Ammon's horn (tissue), 1 donor: ENCODE data around the gene LRRC63.
"Not testable (repeated sequence)": the region's sequence is repeated elsewhere in the genome, so short reads cannot be mapped to it uniquely, and the experiment has no call there.

Experiments
- DNase-seq: peaks from one replicate; pipeline ENCODE4 v3.0.0-alpha.2; 2016; ENCODE audit warnings: low spot score

The LRRC63 gene, protein sequence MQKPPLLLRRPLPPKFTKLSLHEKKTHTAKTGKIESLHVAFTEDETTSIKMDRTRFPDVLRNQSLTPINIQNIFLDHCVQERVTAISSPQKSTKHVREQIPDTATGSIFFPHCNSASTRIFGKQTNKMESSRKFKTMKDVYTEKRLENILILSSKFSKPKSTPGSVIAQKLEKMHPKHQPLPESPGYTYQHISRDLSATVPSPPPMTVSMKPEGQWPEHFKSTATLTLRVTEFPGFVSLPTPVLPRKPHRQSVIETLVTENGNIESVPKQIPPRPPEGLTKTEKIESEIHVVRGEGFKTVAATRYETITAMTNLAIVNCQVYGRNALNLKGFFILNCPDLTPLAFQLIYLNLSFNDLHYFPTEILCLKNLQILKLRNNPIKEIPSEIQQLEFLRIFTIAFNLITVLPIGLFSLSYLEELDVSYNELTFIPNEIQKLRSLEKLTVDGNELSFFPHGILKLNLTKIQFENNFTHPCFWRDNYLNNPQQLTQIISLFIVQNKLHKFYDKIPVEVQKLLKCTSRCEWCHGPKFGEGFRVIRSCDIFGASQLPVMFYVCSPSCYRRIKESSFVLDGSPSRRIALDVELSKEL

DNA sequence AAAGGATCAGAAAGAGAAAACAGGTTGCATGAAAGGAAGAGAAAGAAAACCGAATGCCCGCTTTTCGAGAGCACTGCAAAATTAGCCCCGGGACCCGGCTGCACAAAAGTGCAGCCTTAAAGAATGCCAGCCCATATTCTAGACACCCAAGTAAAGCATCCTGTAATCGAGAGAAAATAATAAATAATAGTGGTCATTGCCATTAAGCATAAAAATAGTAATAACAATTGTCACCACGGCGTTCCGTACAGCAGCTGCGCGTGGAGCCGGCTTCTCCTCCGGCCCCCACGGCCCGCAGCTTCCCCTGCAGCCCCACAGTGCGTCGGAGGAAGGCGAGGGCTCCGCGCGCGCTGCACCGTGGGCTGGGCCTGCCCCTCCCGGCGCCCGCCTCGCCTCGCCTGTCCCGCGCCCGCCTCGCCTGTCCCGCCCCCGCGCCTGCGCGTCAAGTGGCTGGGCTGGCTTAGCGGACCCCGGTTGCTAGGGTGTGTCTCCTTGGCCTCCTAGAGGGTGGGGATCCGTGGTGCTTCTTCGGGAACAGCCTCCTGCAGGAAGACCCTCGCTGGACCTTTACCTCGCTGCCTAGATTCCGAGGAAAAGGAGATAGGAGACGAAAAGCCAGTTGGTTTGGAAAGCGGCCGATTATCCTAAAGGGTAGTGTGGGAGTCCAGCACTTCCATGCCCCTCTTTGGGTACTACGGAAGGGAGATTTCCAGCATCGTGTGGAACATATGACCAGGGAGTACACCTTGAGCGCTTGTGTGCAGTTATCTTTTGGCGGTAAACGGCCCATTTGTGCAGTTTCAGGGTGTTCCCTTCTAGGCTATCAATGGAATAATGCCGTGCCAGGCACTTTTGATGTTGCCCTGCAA is at the start of gene LRRC63:
Gene LRRC63 (plus strand): TSS at position 446 of the 869 bp plus-strand sequence. CDS start 1,107 bp downstream, outside the sequence.
- DNase-seq: peak; percentile 93

DNA sequence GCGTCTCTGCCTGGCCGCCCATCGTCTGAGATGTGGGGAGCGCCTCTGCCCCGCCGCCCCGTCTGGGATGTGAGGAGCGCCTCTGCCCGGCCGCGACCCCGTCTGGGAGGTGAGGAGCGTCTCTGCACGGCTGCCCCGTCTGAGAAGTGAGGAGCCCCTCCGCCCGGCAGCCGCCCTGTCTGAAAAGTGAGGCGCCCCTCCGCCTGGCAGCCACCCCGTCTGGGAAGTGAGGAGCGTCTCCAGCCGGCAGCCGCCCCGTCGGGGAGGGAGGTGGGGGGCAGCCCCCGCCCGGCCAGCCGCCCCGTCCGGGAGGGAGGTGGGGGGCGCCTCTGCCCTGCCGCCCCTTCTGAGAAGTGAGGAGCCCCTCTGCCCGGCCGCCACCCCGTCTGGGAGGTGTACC is 49.0 kb upstream of the LRRC63 start:
- not testable (repeated sequence) for DNase-seq

DNA sequence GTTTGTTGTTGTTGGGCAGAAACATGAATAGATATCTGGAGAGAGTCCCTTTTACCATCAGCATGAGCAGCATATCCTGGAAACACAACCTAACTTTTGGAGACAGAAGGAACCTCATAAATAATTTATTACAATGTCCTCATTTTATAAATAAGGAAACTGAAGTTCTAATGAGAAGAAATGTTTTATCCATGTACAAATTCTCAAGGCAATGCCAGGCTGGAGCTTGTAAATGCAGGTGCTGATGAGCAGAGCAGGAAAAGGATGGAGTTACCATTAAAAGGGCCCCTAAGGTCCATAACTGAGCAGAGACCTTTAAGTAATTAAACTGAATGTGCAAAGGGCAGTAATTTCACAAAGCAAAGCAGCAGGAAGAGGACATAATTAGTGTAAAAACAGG is 47.1 kb upstream of the LRRC63 start:
- DNase-seq: no peak

DNA sequence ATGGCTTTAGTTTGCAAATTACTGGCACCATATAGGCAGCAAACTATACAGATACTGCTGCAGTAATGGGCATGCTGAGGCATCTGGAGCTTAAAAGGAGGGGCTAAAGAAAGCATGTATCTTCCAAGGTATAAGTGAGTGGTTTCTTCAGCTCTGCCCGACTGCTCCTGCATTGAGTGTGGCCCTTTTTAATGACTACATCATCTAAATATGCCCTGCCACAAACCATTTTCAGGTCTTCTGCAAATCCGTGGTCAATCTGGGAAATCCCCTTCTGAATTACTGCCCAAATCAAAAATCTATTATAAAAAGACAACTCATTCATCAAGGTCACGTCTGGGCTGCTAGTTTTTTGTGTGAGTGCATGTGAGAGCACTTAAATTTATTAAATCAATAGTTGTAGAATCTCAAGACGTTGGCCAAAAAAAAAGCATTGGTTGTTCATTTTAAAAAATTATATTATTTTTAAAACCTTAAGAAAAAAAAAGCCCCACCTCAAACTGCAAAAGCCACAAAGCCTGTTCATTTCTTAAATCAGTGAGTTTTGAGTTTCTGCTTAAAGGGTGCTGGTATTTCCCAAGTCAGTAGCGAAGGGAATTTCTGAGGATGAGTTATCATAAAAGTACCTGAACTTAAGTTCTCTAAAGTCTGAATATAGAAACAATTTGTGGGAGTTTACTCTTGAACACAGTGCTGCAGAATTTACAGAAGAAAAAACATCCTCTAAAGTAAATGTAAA is 46.1 kb upstream of the LRRC63 start:
- no peak for DNase-seq

DNA sequence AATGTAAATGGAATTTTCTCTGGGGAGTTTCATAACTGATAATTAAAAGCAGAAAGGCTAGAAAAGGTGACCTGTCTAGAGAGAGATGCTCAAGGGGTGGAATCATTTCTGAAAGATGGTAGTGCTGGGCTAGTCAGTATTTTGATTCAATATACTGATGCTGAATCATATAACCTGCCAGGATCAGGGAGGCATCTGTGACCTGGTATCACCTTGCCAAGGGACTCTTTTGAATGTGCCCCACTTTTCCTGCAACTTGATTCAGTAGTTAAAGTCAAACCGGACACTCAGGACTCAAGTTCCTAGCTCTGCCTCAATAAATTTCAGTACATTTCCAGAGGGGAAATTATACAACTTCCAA is 45.5 kb upstream of the LRRC63 start:
- DNase-seq: no peak

DNA sequence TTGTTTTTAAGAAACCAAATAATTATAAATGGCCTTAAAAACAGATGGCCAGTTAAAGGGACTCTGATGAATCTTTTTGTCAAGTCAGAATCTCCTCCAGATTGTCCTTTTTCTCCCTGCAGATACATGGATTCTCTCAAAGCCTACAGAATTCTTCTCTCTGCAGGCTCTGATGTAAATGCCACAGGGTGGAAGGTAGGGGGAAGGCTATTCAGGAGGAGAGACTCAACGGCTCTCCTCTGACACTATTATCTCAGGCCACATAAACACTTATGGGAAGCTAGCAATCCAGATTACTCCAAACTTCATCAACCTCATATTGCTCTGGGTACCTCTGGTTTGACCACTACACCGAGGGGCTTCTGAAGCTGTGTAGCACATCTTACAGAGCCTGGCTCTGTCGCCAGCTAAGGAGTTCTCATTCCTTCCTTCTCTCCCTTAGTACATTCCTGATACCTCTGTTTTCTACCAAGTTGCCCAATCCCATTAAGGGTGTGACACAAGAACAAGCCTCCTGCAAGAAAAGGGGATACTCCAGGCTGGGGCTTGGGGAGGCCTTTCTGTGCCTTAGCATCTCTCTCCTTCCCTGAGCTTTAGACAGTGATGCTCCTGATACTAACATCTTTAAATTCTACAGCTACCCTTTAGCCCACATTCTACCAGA is 44.6 kb upstream of the LRRC63 start:
- DNase-seq: no peak

DNA sequence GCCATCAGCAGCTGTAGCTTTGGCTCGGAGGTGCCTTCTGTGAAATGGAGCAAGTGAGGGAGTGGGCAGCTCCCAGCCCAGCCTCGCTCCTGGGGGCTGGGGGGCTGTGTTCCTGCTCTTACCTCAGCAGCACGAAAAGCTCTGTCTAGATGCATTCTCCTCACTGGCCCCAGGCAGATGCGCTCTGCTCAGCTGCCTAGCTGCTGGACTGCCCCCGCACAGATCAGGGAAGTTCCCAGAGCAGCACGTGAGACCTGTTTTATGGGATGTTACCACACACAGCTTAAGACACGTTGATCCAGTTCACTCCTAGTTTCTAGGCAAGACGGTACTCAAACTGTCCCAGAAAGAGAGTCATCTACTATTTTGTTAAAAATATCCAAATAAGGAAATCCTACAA is 43.4 kb upstream of the LRRC63 start:
- DNase-seq: no peak

DNA sequence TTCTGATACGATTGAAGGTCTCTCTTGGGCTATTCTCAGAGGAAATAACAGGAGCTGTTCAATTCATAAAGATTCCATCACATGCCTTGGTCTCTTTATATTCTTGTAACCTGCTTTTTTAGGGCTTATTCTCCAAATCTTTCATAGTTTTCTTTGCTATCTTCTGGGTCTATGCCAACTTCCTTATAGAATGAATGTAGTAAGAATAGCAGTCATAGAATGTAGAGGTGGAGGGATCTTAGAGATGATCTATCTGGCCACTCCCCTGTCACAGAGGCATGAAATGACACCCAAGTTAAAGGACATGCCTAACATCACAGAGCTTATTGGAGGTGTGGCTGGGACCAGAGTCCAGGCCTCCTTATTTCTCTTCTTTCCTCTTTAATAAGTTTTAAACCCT is 42.9 kb upstream of the LRRC63 start:
- no peak for DNase-seq

DNA sequence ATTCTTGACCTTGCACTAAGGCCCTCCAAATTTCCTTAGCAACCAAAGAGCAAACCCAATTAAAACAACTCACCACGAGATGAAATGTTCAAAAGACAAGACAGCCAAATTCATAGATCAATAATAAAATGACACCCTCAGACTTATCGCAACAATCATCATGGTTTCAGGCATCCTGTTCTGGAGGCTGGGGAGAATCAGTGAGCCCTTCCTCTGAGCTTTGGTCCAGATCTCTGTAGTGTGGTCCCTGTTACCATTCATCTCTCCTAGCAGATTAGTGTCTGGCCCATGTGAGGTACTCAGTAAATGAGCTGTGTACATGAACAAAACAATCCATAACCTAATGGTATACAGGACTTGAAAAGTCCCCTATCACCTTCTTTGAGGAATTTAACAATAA is 42.0 kb upstream of the LRRC63 start:
- DNase-seq: no peak

DNA sequence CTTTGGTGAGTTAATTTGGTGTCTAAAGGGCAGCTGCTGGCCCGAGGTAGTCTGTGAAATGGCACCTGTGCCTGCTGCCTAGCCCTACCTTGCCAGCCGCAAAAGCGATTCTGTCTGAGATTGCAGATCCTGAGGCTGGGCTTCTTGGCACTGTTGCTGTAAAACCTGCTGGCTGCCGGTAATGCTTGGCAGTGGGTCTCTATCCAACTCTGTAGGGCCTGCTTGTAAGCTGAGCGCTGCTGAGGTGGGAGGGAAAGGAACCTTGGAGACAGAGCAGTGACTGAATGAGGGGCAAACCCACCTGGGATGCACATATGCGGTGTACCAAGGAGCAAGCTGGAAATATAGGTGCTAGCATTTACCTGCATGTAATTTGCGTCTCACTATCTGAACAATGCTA is 41.5 kb upstream of the LRRC63 start:
- no peak for DNase-seq

DNA sequence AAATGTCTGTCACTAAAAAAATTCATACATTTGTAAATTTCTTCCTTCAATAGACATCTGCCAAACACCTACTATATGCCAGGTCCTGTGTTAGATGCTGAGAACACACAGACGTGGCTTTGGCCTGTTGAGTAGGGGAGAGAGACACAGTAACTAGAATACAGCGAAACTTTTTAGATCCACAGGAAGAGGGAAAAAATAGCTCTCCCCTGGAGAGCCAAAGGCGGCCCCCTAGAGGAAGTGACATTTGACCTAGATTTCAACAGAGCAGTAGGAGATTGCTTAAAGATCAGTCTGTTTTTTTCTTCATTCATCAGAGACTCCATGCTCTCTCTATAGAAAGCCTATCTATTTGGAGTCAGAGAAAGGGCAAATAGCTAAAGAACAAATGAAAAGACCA is 41.0 kb upstream of the LRRC63 start:
- no peak for DNase-seq

DNA sequence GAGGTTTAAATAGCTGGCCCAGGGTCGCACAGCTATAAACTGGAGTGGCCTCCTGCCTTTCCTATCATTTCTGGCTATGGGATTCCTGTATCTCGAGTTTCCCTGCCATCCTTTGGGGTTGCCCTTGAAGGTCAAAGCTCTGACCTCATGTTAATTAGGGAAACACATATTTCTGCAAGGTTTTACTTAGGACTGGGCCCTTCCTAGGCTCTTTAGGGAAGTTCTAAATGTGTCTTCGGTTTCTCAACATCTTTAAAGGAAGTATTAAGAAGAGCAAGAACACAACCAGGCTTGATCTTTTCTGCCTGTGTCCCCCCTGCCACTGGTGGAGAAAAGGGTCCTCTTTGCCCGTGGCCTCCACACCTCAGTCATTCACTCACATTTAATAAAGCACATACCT is 40.5 kb upstream of the LRRC63 start:
- no peak for DNase-seq

DNA sequence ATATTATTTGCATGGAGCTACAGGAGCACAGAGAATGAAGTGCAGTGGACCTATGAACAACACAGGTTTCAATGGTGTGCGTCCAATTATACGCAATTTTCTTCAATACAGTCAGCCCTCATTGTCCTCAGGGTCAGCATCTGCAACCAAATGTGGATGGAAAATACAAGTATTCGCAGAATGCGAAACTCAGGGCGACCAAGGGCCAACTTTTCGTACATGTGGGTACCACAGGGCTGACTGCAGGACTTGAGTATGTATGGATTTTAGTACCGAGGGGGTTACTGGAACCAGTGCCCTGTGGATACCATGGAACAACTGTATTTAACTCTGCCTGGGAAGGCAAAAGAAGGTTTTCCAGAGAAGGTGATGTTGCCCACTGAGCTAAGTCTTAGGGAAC is 40.0 kb upstream of the LRRC63 start:
- DNase-seq: no peak

DNA sequence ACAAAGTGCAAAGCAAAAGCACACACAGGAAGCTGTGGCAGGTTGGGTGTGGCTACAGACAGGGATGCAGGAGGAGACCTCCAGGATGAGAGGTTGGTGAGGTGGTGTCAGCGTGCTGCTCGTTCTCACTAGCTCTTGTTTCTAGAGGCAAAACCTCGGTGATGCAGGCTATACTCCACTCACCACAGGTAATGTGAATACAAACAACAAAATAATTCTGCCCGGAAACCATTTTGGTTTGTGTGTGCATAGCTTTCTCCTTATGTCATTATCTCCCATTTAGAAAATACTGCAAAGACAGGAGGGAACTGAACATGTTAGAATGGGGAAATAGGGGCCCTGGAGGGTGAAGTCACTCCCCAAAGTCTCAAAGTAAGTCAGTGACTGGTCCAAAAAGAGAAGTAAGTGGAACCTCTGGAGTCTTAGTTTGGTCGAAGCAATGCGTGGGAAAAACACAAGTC is 39.2 kb upstream of the LRRC63 start:
- DNase-seq: peak; percentile 45

DNA sequence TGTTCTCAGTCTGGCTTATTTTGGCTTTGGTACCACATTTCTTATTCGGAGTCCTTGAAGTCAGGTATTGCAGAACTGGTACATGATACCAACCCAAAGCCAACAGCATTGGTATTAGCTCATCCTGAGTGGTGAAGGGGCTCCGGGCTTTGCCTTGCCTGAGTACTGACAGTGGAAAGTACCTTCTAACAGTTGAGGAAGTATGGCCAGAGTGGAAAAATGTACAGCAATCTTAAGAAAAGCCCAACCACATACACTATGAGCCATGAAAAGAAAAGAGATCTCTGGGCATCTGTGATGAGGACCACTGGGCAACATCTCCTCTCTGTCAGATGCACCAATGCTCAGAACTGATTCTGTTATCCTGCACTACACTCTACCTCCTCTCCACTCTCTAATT is 38.1 kb upstream of the LRRC63 start:
- no peak for DNase-seq

DNA sequence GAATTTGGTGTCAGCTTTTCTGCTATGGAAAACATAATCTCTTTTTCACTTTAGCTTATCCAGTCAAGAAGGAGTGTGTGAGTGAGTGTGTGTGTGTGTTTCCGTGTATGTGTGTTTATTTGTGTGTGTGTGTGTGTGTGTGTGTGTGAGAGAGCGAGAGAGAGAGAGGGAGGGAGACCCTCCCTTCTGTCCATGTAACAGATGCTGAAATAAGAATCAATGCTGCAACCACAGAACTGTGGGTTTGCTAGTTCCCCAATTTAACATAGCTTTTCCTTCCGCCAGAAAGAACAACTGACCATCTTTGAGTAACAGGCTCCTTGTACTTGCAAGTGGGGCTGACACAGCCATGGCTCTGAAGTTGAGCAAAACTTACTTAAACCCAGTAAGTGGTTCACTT is 35.0 kb upstream of the LRRC63 start:
- peak; percentile 64 for DNase-seq

DNA sequence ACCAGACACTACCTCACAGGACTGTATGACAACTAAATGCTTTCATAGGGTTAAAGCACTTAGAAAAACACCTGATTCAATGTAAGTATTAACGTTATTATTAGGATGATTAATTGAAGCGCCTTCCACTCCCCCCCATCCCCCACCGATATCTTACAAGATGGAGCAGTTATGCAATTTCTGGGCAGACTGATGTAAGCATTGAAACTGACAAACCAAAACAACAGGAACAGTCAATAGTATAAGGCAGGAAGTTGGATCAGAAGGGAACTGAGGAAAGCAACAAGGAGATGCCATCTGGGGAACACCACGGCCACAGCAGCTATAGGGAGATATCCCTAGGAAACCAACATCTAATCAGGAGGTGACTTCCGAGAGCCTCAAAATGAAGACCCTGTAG is 33.6 kb upstream of the LRRC63 start:
- peak; percentile 43 for DNase-seq

DNA sequence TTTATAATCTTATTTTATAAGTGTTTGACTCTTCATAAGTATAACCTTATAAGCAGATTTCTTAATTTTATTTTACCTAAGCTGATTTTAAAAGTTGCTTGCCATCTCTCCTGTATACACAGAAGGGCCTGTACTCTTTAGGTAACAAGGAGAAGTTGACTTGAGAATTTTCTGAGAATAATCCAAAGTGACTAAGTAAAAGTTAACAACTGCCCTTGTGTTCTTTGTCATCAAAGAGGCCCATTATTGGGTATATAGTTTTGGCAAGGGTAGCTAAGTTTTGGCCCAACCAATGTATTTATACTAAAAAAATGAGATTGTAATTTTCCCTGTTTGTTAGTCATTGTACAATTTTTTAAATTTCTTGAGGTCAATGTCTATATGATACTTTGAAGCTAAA is 32.9 kb upstream of the LRRC63 start:
- DNase-seq: no peak

DNA sequence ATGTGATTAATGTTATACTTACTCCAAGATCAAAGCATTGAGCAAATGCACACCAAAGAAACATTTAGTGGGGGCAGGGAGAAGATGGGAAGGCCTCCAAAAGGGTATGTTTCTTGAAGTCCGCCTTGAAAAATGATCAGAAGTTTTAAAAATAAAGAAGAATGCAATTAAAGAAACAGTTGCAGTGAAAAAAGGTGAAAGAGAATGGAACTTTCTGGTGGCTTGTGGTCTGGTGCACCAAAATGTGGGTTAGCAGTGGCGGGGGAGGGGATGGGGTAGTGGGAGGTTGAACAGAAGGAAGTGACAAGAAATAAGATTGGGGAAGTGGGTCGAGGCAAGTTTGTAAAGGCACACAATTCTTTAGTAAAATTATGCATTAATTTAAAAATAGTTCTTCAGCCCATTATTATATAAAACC is 32.2 kb upstream of the LRRC63 start:
- peak; percentile 36 for DNase-seq

DNA sequence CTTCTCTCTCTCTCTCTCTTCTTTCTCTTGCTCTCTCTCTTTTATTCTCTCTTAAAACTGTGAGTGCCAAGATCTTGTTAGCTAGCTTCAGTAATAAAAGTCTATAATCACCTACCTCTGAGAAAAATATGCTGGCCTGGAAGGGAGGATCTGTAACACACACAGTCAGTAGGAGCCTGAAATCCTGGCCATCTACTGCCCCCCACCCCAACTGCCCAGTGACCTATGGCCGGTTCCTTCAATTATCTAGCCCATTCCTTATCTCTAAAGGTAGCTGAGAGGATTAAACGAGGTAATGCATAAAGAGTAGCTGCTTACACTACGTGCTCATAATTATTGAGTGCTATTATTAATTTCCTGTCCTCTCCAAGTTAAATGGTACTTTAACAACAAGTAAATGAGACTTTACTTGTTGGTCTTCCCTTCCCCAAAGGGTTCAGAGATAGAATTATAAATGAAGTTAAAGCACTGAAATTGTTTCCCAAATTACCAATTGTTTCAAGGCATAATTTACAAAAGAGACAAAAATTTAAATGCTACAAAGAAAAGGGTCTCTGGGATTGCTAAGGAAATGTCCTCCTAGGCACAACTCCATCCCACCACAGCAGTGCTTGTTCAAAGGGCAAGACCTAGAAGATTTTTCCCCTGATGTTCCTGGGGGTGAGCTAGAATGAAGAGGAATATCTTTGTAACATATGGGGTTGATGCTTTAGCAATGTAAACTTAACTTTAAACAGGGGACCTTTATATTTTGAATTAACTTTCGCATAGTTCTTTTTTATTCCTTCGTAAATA is 31.6 kb upstream of the LRRC63 start:
- no peak for DNase-seq

DNA sequence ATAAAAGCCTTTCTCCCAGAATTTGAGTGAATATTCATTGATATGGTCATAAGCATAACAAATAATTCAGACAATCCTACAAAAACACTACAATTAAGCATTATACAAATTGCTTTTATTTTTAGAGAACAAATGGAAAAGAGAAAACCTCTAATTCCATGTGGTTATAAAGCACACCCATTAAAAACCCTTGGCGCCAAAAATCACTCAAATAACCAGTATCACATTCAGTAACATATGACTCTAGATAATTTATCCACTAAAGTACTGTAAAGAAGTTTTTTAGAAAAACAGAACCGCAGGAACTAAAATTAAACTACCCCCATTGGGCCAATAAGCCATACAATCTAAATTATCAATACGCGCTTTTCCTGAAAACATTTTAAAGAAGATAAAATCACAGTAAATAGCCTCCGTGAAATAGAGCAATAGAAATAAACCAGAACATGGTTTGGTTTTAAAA is 30.3 kb upstream of the LRRC63 start:
- DNase-seq: no peak
